Left renal cortex interstitium (tissue), 4 donors: ENCODE data around the gene VTCN1. TPM values are rescaled to one million over a fixed set of nuclear protein-coding genes. Genes with fewer than 3 reads are reported as not detected.
"Not testable (repeated sequence)": the region's sequence is repeated elsewhere in the genome, so short reads cannot be mapped to it uniquely, and the experiment has no call there.

Source experiments
- DNase-seq, 4 donors: peaks; one replicate each; pipeline ENCODE4 v3.0.0-alpha.2; 2013; ENCODE audit warnings: low read depth in 4 of 4, low spot score in 2 of 4, missing footprints in 1 of 4
- polyA plus RNA-seq, 4 donors: library from polyadenylated mRNA; unstranded; fragments of 120-200 nt; gene quantifications; one replicate each; pipeline ENCODE4 v1.2.1, GENCODE V29; 2013; ENCODE audit not compliant: insufficient read length in 4 of 4

VTCN1 gene
- polyA plus RNA-seq, 4 donors: 14.1 to 30.3 (median 22.8) TPM

- peak; percentile 31 to 49 (median 42) for DNase-seq
Measured at GRCh38 chr1:117128323-117129079, 82.2 kb downstream of the VTCN1 start.

GRCh38 chr1:117127795-117128194 lies 82.9 kb downstream of the VTCN1 start:
- no peak for DNase-seq

- no peak for DNase-seq
Measured at GRCh38 chr1:117124661-117125060, 86.1 kb downstream of the VTCN1 start.

- DNase-seq: no peak
Measured at GRCh38 chr1:117123274-117123673, 87.5 kb downstream of the VTCN1 start.

- peak in 1 of 4 donors; percentile 25 for DNase-seq
Measured at GRCh38 chr1:117122330-117123025, 88.2 kb downstream of the VTCN1 start.

GRCh38 chr1:117121589-117122329 lies 89.0 kb downstream of the VTCN1 start, which contains the start of gene TRIM45:
TRIM45 (minus strand) TSS chr1:117121749; CDS start chr1:117121201, 548 bp downstream.
- peak; percentile 97 to 99 (median 98) for DNase-seq

- peak in 3 of 4 donors; percentile 28 to 40 (median 37) for DNase-seq
Measured at GRCh38 chr1:117120774-117121588, 89.7 kb downstream of the VTCN1 start.

GRCh38 chr1:117119144-117119543 lies 91.6 kb downstream of the VTCN1 start:
- DNase-seq: not testable (repeated sequence)

GRCh38 chr1:117118137-117118536 lies 92.6 kb downstream of the VTCN1 start:
- DNase-seq: no peak

GRCh38 chr1:117117697-117118096 lies 93.0 kb downstream of the VTCN1 start:
- DNase-seq: no peak

- no peak for DNase-seq
Measured at GRCh38 chr1:117116784-117117130, 94.0 kb downstream of the VTCN1 start.

- DNase-seq: no peak
Measured at GRCh38 chr1:117116090-117116783, 94.5 kb downstream of the VTCN1 start.

GRCh38 chr1:117114877-117115276 lies 95.8 kb downstream of the VTCN1 start:
- DNase-seq: no peak

GRCh38 chr1:117113199-117113598 lies 97.5 kb downstream of the VTCN1 start:
- DNase-seq: no peak

- DNase-seq: no peak
Measured at GRCh38 chr1:117112047-117112717, 98.5 kb downstream of the VTCN1 start.

GRCh38 chr1:117110774-117111173 lies 100.0 kb downstream of the VTCN1 start:
- no peak for DNase-seq

GRCh38 chr1:117107364-117107763 lies 103.4 kb downstream of the VTCN1 start:
- no peak for DNase-seq

GRCh38 chr1:117106478-117106877 lies 104.2 kb downstream of the VTCN1 start:
- DNase-seq: no peak

GRCh38 chr1:117105722-117106121 lies 105.0 kb downstream of the VTCN1 start:
- DNase-seq: no peak
